NOMO-1 treated with DMSO at 0.1 percent for 48 hours (cell line): Measurements from ENCODE around the gene CCL14.
"Not testable (repeated sequence)": the region's sequence is repeated elsewhere in the genome, so short reads cannot be mapped to it uniquely, and the experiment has no call there.

Source experiments
- DNase-seq: peaks from one replicate; lab custom pipeline; 2025; ENCODE audit not compliant: unreplicated experiment; lab: John Stamatoyannopoulos, UW

CCL14 gene

GRCh38 chr17:35943537-35943936, 43.0 kb downstream of the CCL14 start, which contains the start of gene LYZL6:
Gene LYZL6, minus strand, starts transcription at chr17:35943713. Its CDS starts 4,357 bp downstream, at chr17:35939356.
- DNase-seq = no peak

- no peak for DNase-seq
These were observed 43.8 kb downstream of the CCL14 start for GRCh38 chr17:35942588-35943186.

GRCh38 chr17:35938492-35938891, 48.0 kb downstream of the CCL14 start:
- DNase-seq = not testable (repeated sequence)

- no peak for DNase-seq
These were observed 50.5 kb downstream of the CCL14 start for GRCh38 chr17:35936063-35936462.

- DNase-seq = no peak
These were observed 51.8 kb downstream of the CCL14 start for GRCh38 chr17:35934760-35935159.
